Measurements from ENCODE around the gene UPF2. TPM values are rescaled to one million over a fixed set of nuclear protein-coding genes. Genes with fewer than 3 reads are reported as not detected.

Gene UPF2
- total and polyA plus RNA-seq, 10 of the 15 experiments (the other 5 are each of a cell fraction or from before 2014, with no cell fraction given): 21.0 to 44.4 (median 25.9) TPM

- in situ Hi-C loops (cut with MboI): no loop called here
- H4K20me1 ChIP-seq (ENCODE audit: control insufficient read depth, insufficient read depth): no peaks in the 10 kb centered on the region
- 98% methylated on average over 2 of the region's 2 CpGs for WGBS (ENCODE audit: insufficient coverage, insufficient replicate concordance, low lambda C conversion rate, missing lambda C conversion rate)
- no peaks in the 10 kb centered on the region for H3K79me2 ChIP-seq (ENCODE audit: control insufficient read depth, insufficient read depth, low read length)
- DNase-seq (ENCODE audit: low read depth, low spot score): no peak
- no peak overlapping the region for H3K27ac ChIP-seq (ENCODE audit: control insufficient read depth, insufficient read depth)
- BruUV-seq (replicated peaks): no TSS peak
- no peaks in the 10 kb centered on the region for H3K4me1 ChIP-seq (ENCODE audit: control insufficient read depth, insufficient read depth, low read length)
- no peaks in the 10 kb centered on the region; the same call in 1 of the 3 replicates for H3K9me3 ChIP-seq (replicated peaks; ENCODE audit: control insufficient read depth, insufficient read depth, low read length)
- TF ChIP-seq EZH2 (IDR thresholded peaks at IDR 0.05; ENCODE audit: borderline replicate concordance, control insufficient read depth, low read depth, low read length): no peak
- no peak for TF ChIP-seq JUND (IDR thresholded peaks at IDR 0.05; ENCODE audit: low read depth, low read length)
- no peak for TF ChIP-seq IKZF2 (IDR thresholded peaks at IDR 0.05)
- TF ChIP-seq CTCF (IDR thresholded peaks at IDR 0.05 in 2 of 3, conservative IDR thresholded peaks at IDR 0.05 in 1 of 3; ENCODE audit: control insufficient read depth in 2 of 3, extremely low read depth in 1 of 3, insufficient read depth in 1 of 3, low read depth in 3 of 3, low read length in 3 of 3): no peak
- TF ChIP-seq FOS (IDR thresholded peaks at IDR 0.05; ENCODE audit: borderline replicate concordance, extremely low read depth, insufficient read length): no peak
- TF ChIP-seq SREBF1 (IDR thresholded peaks at IDR 0.05; ENCODE audit: low read length): no peak
- FAIRE-seq: no peak
- ChIA-PET SMC1A (ENCODE audit: uncharacterized antibody, unreplicated experiment) (interaction anchor here (0.7 kb wide), 1 partner anchor 10 kb away, joined by 3 read pairs; no protein-coding TSS in a partner anchor), RAD21 (ENCODE audit: unreplicated experiment) (no interaction called here), POLR2A (interaction anchor here (1.1 kb wide), 1 partner anchor 9 kb away, joined by 3 read pairs; no protein-coding TSS in a partner anchor), CTCF (interaction anchor here (1.0 kb wide), 2 partner anchors 18 to 27 kb away, joined by 3 to 4 read pairs; no protein-coding TSS in a partner anchor)
- peaks cover 6 to 54% of the 10 kb centered on the region in 2 experiments for H3K36me3 ChIP-seq (ENCODE audit: control insufficient read depth in 2 of 2, insufficient read depth in 2 of 2, low read length in 1 of 2)
- H2AFZ ChIP-seq (ENCODE audit: control insufficient read depth, low read depth, low read length): no peak overlapping the region
- H3K9ac ChIP-seq (ENCODE audit: control insufficient read depth, insufficient read depth, low read length): no peak overlapping the region
- no peak for ATAC-seq
- intact Hi-C loops (cut with micrococcal nuclease; ENCODE audit: unreplicated experiment): no loop called here
- no peak overlapping the region for H3K4me3 ChIP-seq
- H3K27me3 ChIP-seq (replicated peaks in 1 of 2; ENCODE audit: control insufficient read depth in 2 of 2, insufficient read depth in 2 of 2, low read length in 1 of 2): no peaks in the 10 kb centered on the region
- H3K4me2 ChIP-seq (ENCODE audit: control insufficient read depth, insufficient read depth): no peak overlapping the region
Observed at GRCh38 chr10:11962176-11962575, 80.4 kb downstream of the UPF2 start.

All from GM12878 (cell line).